WTC11 (cell line): ENCODE results near the gene QARS1. TPM values are rescaled to one million over a fixed set of nuclear protein-coding genes. Genes with fewer than 3 reads are reported as not detected.

Experiments used
- ATAC-seq: fragments of 200-7000 bp; cut with Tn5 transposase; 2 replicates; pipeline ENCODE4 v1.10.0; 2021; ENCODE audit warnings: mild to moderate bottlenecking, moderate library complexity
- Bru-seq: library from RNA; stranded (reverse); fragments of 400-500 nt; gene quantifications from one replicate; lab custom pipeline; 2021; lab: Mats Ljungman, UMichigan
- CTCF ChIA-PET: fragments of 300-600 bp; sonication (Branson Sonifier 250); formaldehyde crosslinking; loops from one replicate; lab custom pipeline; 2021; ENCODE audit warnings: antibody characterized with exemption; lab: Charles Lee
- POLR2A ChIA-PET: fragments of 350-600 bp; sonication (Branson Sonifier 250); formaldehyde crosslinking; loops from one replicate; lab custom pipeline; 2021; ENCODE audit warnings: antibody characterized with exemption; lab: Charles Lee
- DNase-seq: peaks from one replicate; pipeline ENCODE4 v3.0.0; 2021; ENCODE audit warnings: low spot score
- H3K27ac Mint-ChIP-seq: 2 replicates; pipeline ENCODE4 v1.8.0; 2021; ENCODE audit warnings: mixed read lengths
- H3K27me3 Mint-ChIP-seq: 2 replicates; pipeline ENCODE4 v1.8.0; 2021; ENCODE audit warnings: low read depth, mild to moderate bottlenecking, moderate library complexity, mixed read lengths
- H3K36me3 Mint-ChIP-seq: 2 replicates; pipeline ENCODE4 v1.8.0; 2021; ENCODE audit warnings: mixed read lengths
- H3K4me1 Mint-ChIP-seq: 2 replicates; pipeline ENCODE4 v1.8.0; 2022; ENCODE audit warnings: mixed read lengths
- H3K4me3 Mint-ChIP-seq: 2 replicates; pipeline ENCODE4 v1.8.0; 2021; ENCODE audit warnings: mild to moderate bottlenecking, moderate library complexity, mixed read lengths
- H3K9me3 Mint-ChIP-seq: 2 replicates; pipeline ENCODE4 v1.8.0; 2021; ENCODE audit warnings: mixed read lengths
- ARID4B ChIP-seq: sonication (generic); formaldehyde crosslinking; IDR thresholded peaks from 2 replicates; pipeline ENCODE4 v1.8.0; 2023; ENCODE audit warnings: missing genetic modification reagents, mild to moderate bottlenecking, borderline replicate concordance
- CBFB ChIP-seq: sonication (generic); formaldehyde crosslinking; IDR thresholded peaks from 2 replicates; pipeline ENCODE4 v1.8.1; 2022; ENCODE audit warnings: mild to moderate bottlenecking, low read depth, missing genetic modification reagents
- CDX4 ChIP-seq: fragments of 250-450 bp; sonication (Bioruptor Pico); IDR thresholded peaks from 2 replicates; pipeline ENCODE4 v1.9.0; 2021; ENCODE audit warnings: moderate library complexity, mild to moderate bottlenecking, inconsistent platforms, borderline replicate concordance
- CREM ChIP-seq: sonication (generic); formaldehyde crosslinking; IDR thresholded peaks from 2 replicates; pipeline ENCODE4 v1.8.1; 2022; ENCODE audit warnings: mild to moderate bottlenecking, missing genetic modification reagents, moderate library complexity
- ESRRA ChIP-seq: sonication (generic); formaldehyde crosslinking; IDR thresholded peaks from 2 replicates; pipeline ENCODE4 v1.8.1; 2022; ENCODE audit warnings: mild to moderate bottlenecking, missing genetic modification reagents, borderline replicate concordance
- ETV6 ChIP-seq: sonication (generic); formaldehyde crosslinking; IDR thresholded peaks from 2 replicates; pipeline ENCODE4 v1.8.1; 2022; ENCODE audit warnings: mild to moderate bottlenecking, missing genetic modification reagents
- FOXK1 ChIP-seq: sonication (generic); formaldehyde crosslinking; IDR thresholded peaks from 2 replicates; pipeline ENCODE4 v1.8.0; 2022; ENCODE audit warnings: mild to moderate bottlenecking, moderate library complexity, missing genetic modification reagents
- FOXP1 ChIP-seq: sonication (generic); formaldehyde crosslinking; IDR thresholded peaks from 2 replicates; pipeline ENCODE4 v1.8.0; 2022; ENCODE audit warnings: missing genetic modification reagents, mild to moderate bottlenecking, moderate library complexity, borderline replicate concordance
- FOXP4 ChIP-seq: sonication (generic); formaldehyde crosslinking; IDR thresholded peaks from 2 replicates; pipeline ENCODE4 v1.8.0; 2022; ENCODE audit warnings: mild to moderate bottlenecking, missing genetic modification reagents
- GABPB1 ChIP-seq: sonication (generic); formaldehyde crosslinking; IDR thresholded peaks from 2 replicates; pipeline ENCODE4 v1.8.1; 2023; ENCODE audit warnings: mild to moderate bottlenecking, missing genetic modification reagents
- IRF2 ChIP-seq: sonication (generic); formaldehyde crosslinking; IDR thresholded peaks from 2 replicates; pipeline ENCODE4 v1.8.0; 2022; ENCODE audit warnings: low read depth, missing genetic modification reagents, borderline replicate concordance
- KAT7 ChIP-seq: sonication (generic); formaldehyde crosslinking; IDR thresholded peaks from 2 replicates; pipeline ENCODE4 v1.8.1; 2023; ENCODE audit warnings: missing genetic modification reagents, mild to moderate bottlenecking, borderline replicate concordance
- MAX ChIP-seq: sonication (generic); formaldehyde crosslinking; IDR thresholded peaks from 2 replicates; pipeline ENCODE4 v1.8.0; 2022; ENCODE audit warnings: mild to moderate bottlenecking, missing genetic modification reagents
- MLX ChIP-seq: sonication (generic); formaldehyde crosslinking; IDR thresholded peaks from 2 replicates; pipeline ENCODE4 v1.8.1; 2023; ENCODE audit warnings: mild to moderate bottlenecking, missing genetic modification reagents, moderate library complexity
- MYBL2 ChIP-seq: sonication (generic); formaldehyde crosslinking; IDR thresholded peaks from 2 replicates; pipeline ENCODE4 v1.8.1; 2023; ENCODE audit warnings: mild to moderate bottlenecking, moderate library complexity, missing genetic modification reagents
- NFYB ChIP-seq: sonication (generic); formaldehyde crosslinking; conservative IDR thresholded peaks from 2 replicates; pipeline ENCODE4 v1.8.0; 2022; ENCODE audit warnings: low read depth, missing genetic modification reagents
- SP1 ChIP-seq: sonication (generic); formaldehyde crosslinking; conservative IDR thresholded peaks from 2 replicates; pipeline ENCODE4 v1.8.1; 2022; ENCODE audit warnings: missing genetic modification reagents
- TP53 ChIP-seq: sonication (generic); formaldehyde crosslinking; IDR thresholded peaks from 2 replicates; pipeline ENCODE4 v1.8.1; 2023; ENCODE audit warnings: mild to moderate bottlenecking, missing genetic modification reagents
- ZBTB21 ChIP-seq: sonication (generic); formaldehyde crosslinking; IDR thresholded peaks from 2 replicates; pipeline ENCODE4 v1.8.1; 2023; ENCODE audit warnings: mild to moderate bottlenecking, missing genetic modification reagents, borderline replicate concordance
- ZBTB43 ChIP-seq: sonication (generic); formaldehyde crosslinking; IDR thresholded peaks from 2 replicates; pipeline ENCODE4 v1.8.1; 2023; ENCODE audit warnings: mild to moderate bottlenecking, missing genetic modification reagents
- ZNF121 ChIP-seq: sonication (generic); formaldehyde crosslinking; IDR thresholded peaks from 2 replicates; pipeline ENCODE4 v1.8.0; 2023; ENCODE audit warnings: missing genetic modification reagents
- ZNF263 ChIP-seq: sonication (generic); formaldehyde crosslinking; IDR thresholded peaks from 2 replicates; pipeline ENCODE4 v1.8.1; 2022; ENCODE audit warnings: low read depth, mild to moderate bottlenecking, moderate library complexity, missing genetic modification reagents
- long read RNA-seq, 3 experiments: library from RNA in 1 of 3; library from capped mRNA in 1 of 3; library from polyadenylated mRNA in 1 of 3; unstranded in 2 of 3; stranded (forward) in 1 of 3; transcript quantifications; one replicate each; pipeline ENCODE4 v2.0.0, GENCODE V29; 2021
- total RNA-seq: library from RNA; stranded (reverse); gene quantifications from 3 replicates; pipeline ENCODE4 v1.2.3, GENCODE V29; 2021

QARS1 gene
- total RNA-seq (405 to 471 TPM (median 433 TPM) in 3 replicates), Bru-seq, nascent RNA (percentile 74 among the genes with signal in this experiment)
- long read RNA-seq, experiment 1, transcript QARS-209 (23 exons, 2,362 nt): minor isoform, 113 of 577 reads
- long read RNA-seq, experiment 1, transcript QARS-201 (24 exons, 2,827 nt): major isoform, 287 of 577 reads
- long read RNA-seq, experiment 1, partial matches to known transcripts: 86 of 577 reads
- long read RNA-seq, experiment 1, other reads (novel, unspliced or antisense): 88 of 577 reads
- long read RNA-seq, experiment 2, transcript QARS-201 (24 exons, 2,827 nt): major isoform, 103 of 327 reads
- long read RNA-seq, experiment 2, transcript QARS-209 (23 exons, 2,362 nt): minor isoform, 16 of 327 reads
- long read RNA-seq, experiment 2, partial matches to known transcripts: 87 of 327 reads
- long read RNA-seq, experiment 2, other reads (novel, unspliced or antisense): 113 of 327 reads
- long read RNA-seq, experiment 3, transcript QARS-209 (23 exons, 2,362 nt): minor isoform, 52 of 276 reads
- long read RNA-seq, experiment 3, transcript QARS-201 (24 exons, 2,827 nt): major isoform, 140 of 276 reads
- long read RNA-seq, experiment 3, partial matches to known transcripts: 21 of 276 reads
- long read RNA-seq, experiment 3, other reads (novel, unspliced or antisense): 63 of 276 reads

- Mint-ChIP-seq H3K36me3 (peaks cover 48% of the 10 kb centered on the region), H3K4me1 (peaks cover 25% of the 10 kb centered on the region), H3K4me3 (peak within 1 kb of the TSS; percentile 97), H3K9me3 (no peaks in the 10 kb centered on the region), H3K27ac (peak within 1 kb of the TSS; percentile 96), H3K27me3 (no peaks in the 10 kb centered on the region)
- TF ChIP-seq MYBL2 (CRISPR knock-in tag) (peak; percentile 71; the same call in 1 of the 2 replicates), TP53 (0 out of 2 replicates have a peak, but pooled peaks have one; percentile 73), NFYB (CRISPR knock-in tag) (peak; percentile 67), CBFB (CRISPR knock-in tag) (0 out of 2 replicates have a peak, but pooled peaks have one; percentile 27), CREM (no peak), ZBTB43 (no peak), MLX (no peak), FOXK1 (CRISPR knock-in tag) (peak; percentile 76; the same call in 1 of the 2 replicates), KAT7 (CRISPR knock-in tag) (0 out of 2 replicates have a peak, but pooled peaks have one; percentile 69), MAX (peak; percentile 67; the same call in 1 of the 2 replicates), ZBTB21 (CRISPR knock-in tag) (no peak), GABPB1 (peak; percentile 65), ZNF121 (CRISPR knock-in tag) (peak; percentile 88), FOXP1 (CRISPR knock-in tag) (peak; percentile 59; the same call in 1 of the 2 replicates), IRF2 (CRISPR knock-in tag) (no peak), ZNF263 (CRISPR knock-in tag) (no peak), ETV6 (peak; percentile 54; the same call in 1 of the 2 replicates), FOXP4 (peak; percentile 80; the same call in 1 of the 2 replicates), SP1 (CRISPR knock-in tag) (peak; percentile 86), CDX4 (no peak), ESRRA (peak; percentile 89; the same call in 1 of the 2 replicates), ARID4B (CRISPR knock-in tag) (peak; percentile 24; the same call in 1 of the 2 replicates)
- POLR2A ChIA-PET: interaction anchor here (0.6 to 2.2 kb wide), 5 partner anchors 10 to 97 kb away, joined by 3 to 14 read pairs (median 3); partner anchors contain the start of genes IMPDH2, NDUFAF3, QRICH1 and USP19
- DNase-seq (peak; percentile 95), ATAC-seq (peak; percentile 98)
- CTCF ChIA-PET: interaction anchor here (1.0 to 1.8 kb wide), 4 partner anchors 10 to 117 kb away, joined by 4 to 14 read pairs (median 6); partner anchors contain the start of genes NDUFAF3 and QRICH1
Measured at GRCh38 chr3:49104427-49105291, at the start of gene QARS1. Gene QARS1 (minus strand): TSS chr3:49104757. CDS start chr3:49104733, 24 bp downstream.
